Karpas-422 (cell line): ENCODE results near the gene LIPC. TPM values are rescaled to one million over a fixed set of nuclear protein-coding genes. Genes with fewer than 3 reads are reported as not detected.

Experiments used
- DNase-seq: peaks from one replicate; pipeline ENCODE4 v3.0.0-alpha.2; 2015
- H2AFZ ChIP-seq: fragments of 200-600 bp; sonication (generic); 2 replicates; pipeline ENCODE4 v1.6.1; 2014; ENCODE audit warnings: antibody characterized with exemption, low read length, mixed read lengths
- H3K27ac ChIP-seq: fragments of 200-600 bp; sonication (generic); 2 replicates; pipeline ENCODE4 v1.5.1; 2014; ENCODE audit warnings: mild to moderate bottlenecking, low read length, moderate library complexity
- H3K27me3 ChIP-seq: fragments of 200-600 bp; sonication (generic); 2 replicates; pipeline ENCODE4 v1.6.1; 2014; ENCODE audit warnings: low read length, mixed read lengths
- H3K36me3 ChIP-seq: fragments of 200-600 bp; sonication (generic); 2 replicates; pipeline ENCODE4 v1.6.1; 2014; ENCODE audit warnings: low read length, mixed read lengths; ENCODE audit not compliant: insufficient read depth
- H3K4me1 ChIP-seq: fragments of 200-600 bp; sonication (generic); 2 replicates; pipeline ENCODE4 v1.6.1; 2014; ENCODE audit warnings: mild to moderate bottlenecking, low read length, mixed read lengths
- H3K4me2 ChIP-seq: fragments of 200-600 bp; sonication (generic); 2 replicates; pipeline ENCODE4 v1.6.1; 2014; ENCODE audit warnings: low read length, low read depth, mild to moderate bottlenecking; ENCODE audit not compliant: poor library complexity, severe bottlenecking
- H3K4me3 ChIP-seq: fragments of 200-600 bp; sonication (generic); 2 replicates; pipeline ENCODE4 v1.5.1; 2014; ENCODE audit warnings: mild to moderate bottlenecking, antibody characterized with exemption, low read length, mixed read lengths
- H3K79me2 ChIP-seq: fragments of 200-600 bp; sonication (generic); 2 replicates; pipeline ENCODE4 v1.6.1; 2014; ENCODE audit warnings: mild to moderate bottlenecking, low read length, mixed read lengths
- H3K9ac ChIP-seq: fragments of 200-600 bp; sonication (generic); 2 replicates; pipeline ENCODE4 v1.6.0; 2014; ENCODE audit warnings: low read length
- H3K9me2 ChIP-seq: fragments of 200-600 bp; sonication (generic), shearing (Covaris generic); replicated peaks from 2 replicates; pipeline ENCODE4 v1.6.0; 2014; ENCODE audit warnings: mild to moderate bottlenecking, low read length, moderate library complexity; ENCODE audit not compliant: insufficient read depth
- H3K9me3 ChIP-seq: fragments of 300-700, 200-600 bp; sonication (generic); 2 replicates; pipeline ENCODE4 v1.6.1; 2014; ENCODE audit warnings: low read length, mixed read lengths
- H4K20me1 ChIP-seq: fragments of 200-600 bp; sonication (generic); 2 replicates; pipeline ENCODE4 v1.6.1; 2014; ENCODE audit warnings: mild to moderate bottlenecking, antibody characterized with exemption, low read length, low read depth; ENCODE audit not compliant: insufficient read depth
- total RNA-seq: library from RNA; depleted of rRNA; stranded (reverse); fragments of >200 nt; shearing (Covaris generic); gene quantifications from 2 replicates; pipeline ENCODE4 v1.2.3, GENCODE V29; 2014; ENCODE audit warnings: low replicate concordance

LIPC gene
- total RNA-seq, 1 experiment from 2014 or later, result not detected

DNA sequence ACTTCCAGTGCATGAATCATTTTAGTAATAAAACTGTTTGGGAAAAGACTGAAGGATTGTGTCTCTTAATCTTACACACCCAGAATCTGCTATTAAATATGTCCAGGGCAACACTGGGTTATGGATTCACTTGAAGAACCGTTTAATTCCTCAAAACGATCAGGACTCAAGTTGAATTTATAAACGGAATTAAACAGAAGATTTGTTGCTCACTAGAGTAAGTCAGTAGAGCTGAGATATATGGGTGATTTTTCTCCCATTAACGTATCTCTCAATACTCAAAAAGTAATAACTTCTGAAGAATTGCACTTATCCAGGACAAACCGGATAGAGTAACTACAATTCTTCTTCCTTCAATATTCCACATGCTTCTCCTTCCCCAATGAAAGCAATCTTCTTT, 41.1 kb upstream of the LIPC start:
- Histone ChIP-seq H4K20me1 (no peaks in the 10 kb centered on the region), H3K4me1 (no peaks in the 10 kb centered on the region), H3K4me3 (no peak overlapping the region), H3K79me2 (no peaks in the 10 kb centered on the region), H3K36me3 (no peaks in the 10 kb centered on the region), H3K9me3 (no peaks in the 10 kb centered on the region), H3K9me2 (no peaks in the 10 kb centered on the region), H3K27me3 (no peaks in the 10 kb centered on the region), H3K4me2 (no peak overlapping the region), H2AFZ (no peak overlapping the region), H3K9ac (no peak overlapping the region), H3K27ac (no peak overlapping the region)
- no peak for DNase-seq

DNA sequence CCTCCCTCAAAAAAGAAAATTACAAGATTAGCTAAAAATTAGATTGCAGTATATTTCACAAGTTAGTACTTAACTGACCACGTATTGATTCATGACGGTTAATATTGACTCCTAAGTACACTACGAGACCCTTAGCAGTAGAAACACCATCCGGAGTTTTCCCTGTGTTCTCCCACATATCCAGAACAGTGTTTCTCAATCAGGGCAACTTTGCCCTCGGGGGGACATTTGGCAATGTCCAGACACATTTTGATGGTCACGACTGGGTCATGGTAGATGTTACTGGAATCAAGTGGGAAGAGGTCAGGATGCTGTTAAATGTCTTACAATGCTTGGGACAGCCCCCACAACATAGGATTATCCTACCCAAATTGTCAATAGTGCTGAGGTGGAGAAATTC, 40.7 kb upstream of the LIPC start:
- no peaks in the 10 kb centered on the region for H3K36me3 ChIP-seq
- no peaks in the 10 kb centered on the region for H3K9me3 ChIP-seq
- H3K27me3 ChIP-seq, result no peaks in the 10 kb centered on the region
- no peak overlapping the region for H2AFZ ChIP-seq
- no peaks in the 10 kb centered on the region for H3K9me2 ChIP-seq
- H3K4me2 ChIP-seq, result no peak overlapping the region
- no peak overlapping the region for H3K9ac ChIP-seq
- no peak overlapping the region for H3K27ac ChIP-seq
- H3K4me3 ChIP-seq, result no peak overlapping the region
- H4K20me1 ChIP-seq, result no peaks in the 10 kb centered on the region
- H3K79me2 ChIP-seq, result no peaks in the 10 kb centered on the region
- no peak for DNase-seq
- H3K4me1 ChIP-seq, result no peaks in the 10 kb centered on the region

DNA sequence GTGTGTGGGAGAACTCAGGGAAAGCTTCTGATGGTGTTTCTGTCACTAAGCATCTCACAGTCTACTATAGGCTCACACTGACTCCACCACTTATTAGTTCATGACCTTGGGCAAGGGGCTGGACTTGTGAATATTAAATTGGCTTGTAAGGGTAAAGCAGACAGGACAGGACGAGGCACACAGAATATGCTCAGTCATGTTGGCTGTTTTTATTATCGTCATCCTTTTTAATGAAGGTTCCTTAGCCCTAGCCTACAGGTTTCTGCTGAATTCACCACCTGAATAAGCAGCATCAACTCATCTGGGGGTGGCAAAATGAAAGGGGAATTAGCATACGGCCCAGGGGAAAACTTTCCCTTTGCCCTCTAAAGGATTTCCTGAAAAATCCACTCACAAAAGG, 39.6 kb upstream of the LIPC start:
- Histone ChIP-seq H3K4me1 (no peaks in the 10 kb centered on the region), H3K27ac (no peak overlapping the region), H3K4me2 (no peak overlapping the region), H4K20me1 (no peaks in the 10 kb centered on the region), H3K36me3 (no peaks in the 10 kb centered on the region), H3K9me3 (no peaks in the 10 kb centered on the region), H3K4me3 (no peak overlapping the region), H3K9me2 (no peaks in the 10 kb centered on the region), H3K27me3 (no peaks in the 10 kb centered on the region), H2AFZ (no peak overlapping the region), H3K9ac (no peak overlapping the region), H3K79me2 (no peaks in the 10 kb centered on the region)
- no peak for DNase-seq

DNA sequence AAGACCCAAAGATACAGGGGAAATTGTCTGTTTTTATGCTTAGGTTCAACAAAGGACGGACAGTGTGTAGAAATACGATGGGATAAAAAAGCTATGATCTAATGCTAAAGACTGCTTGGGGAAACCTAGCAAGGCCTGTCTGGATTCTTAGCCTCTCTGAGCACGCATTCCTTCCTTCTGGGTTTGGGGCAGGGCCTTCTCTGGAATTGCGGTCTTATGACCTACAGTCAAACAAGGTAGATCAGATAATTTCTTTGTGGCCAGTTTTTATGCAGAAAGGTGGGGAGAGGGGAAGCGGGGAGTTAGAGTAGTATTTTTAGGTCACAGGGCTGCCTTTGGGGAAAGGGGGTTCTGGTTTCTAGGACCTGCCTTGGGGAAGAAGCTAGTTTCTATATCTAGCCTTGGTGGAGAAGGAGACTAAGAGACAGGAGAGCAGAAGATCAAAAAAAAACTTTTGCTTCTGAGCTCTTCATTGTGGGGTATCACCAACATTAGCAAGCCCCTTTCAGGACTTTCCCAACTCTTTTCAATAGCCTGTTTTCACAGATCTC, 39.1 kb upstream of the LIPC start:
- Histone ChIP-seq H3K79me2 (no peaks in the 10 kb centered on the region), H3K9me2 (no peaks in the 10 kb centered on the region), H3K27ac (no peak overlapping the region), H3K27me3 (no peaks in the 10 kb centered on the region), H2AFZ (no peak overlapping the region), H3K4me1 (no peaks in the 10 kb centered on the region), H3K36me3 (no peaks in the 10 kb centered on the region), H3K9me3 (no peaks in the 10 kb centered on the region), H3K4me3 (no peak overlapping the region), H3K9ac (no peak overlapping the region), H4K20me1 (no peaks in the 10 kb centered on the region), H3K4me2 (no peak overlapping the region)
- DNase-seq, result no peak

DNA sequence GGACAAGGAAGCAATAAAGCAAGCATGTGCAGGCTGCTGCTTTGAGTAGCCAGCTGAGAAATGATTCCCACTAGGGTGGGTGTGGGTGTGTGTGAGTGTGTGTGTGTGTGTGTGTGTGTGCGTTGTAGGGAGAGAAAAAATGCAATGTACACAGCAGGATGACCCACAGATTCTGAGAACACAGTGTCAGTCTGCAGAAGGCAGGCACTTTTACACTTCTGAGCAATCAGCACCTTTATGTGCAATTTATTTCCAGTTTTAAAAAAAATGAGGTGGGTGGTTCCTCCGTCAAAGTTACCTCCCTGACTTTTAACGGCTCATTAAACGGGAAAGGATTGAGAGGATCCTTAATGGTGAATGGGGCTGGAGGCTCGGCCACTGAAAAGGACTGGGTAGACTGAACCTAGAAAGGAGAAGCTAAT, 38.5 kb upstream of the LIPC start:
- Histone ChIP-seq H3K9me3 (no peaks in the 10 kb centered on the region), H4K20me1 (no peaks in the 10 kb centered on the region), H3K4me2 (no peak overlapping the region), H3K9me2 (no peaks in the 10 kb centered on the region), H3K36me3 (no peaks in the 10 kb centered on the region), H3K4me3 (no peak overlapping the region), H3K27me3 (no peaks in the 10 kb centered on the region), H3K27ac (no peak overlapping the region), H3K4me1 (no peaks in the 10 kb centered on the region), H2AFZ (no peak overlapping the region), H3K79me2 (no peaks in the 10 kb centered on the region), H3K9ac (no peak overlapping the region)
- DNase-seq, result no peak

DNA sequence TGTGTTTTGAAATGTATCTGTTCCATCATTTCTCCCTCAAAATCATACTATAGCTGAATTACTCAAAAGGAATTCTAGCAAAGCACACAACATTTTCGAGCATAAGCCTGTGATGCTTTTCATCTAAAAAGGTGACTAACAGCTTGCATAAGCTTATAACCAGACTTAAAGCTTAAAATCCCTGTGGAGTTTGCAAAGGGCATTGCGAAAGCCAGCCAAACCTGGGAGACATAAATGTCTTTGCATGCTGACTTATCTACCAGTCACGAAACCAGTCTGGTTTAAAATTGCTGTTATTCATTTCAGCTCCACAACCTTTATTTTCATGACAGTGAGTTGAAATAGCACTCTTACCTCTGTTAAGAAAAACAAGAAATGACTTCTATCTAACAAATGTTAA, 35.6 kb upstream of the LIPC start:
- DNase-seq, result no peak
- Histone ChIP-seq H3K9ac (no peak overlapping the region), H3K9me2 (no peaks in the 10 kb centered on the region), H3K79me2 (no peaks in the 10 kb centered on the region), H4K20me1 (no peaks in the 10 kb centered on the region), H3K27ac (no peak overlapping the region), H3K4me3 (no peak overlapping the region), H3K4me1 (no peaks in the 10 kb centered on the region), H3K9me3 (no peaks in the 10 kb centered on the region), H2AFZ (no peak overlapping the region), H3K36me3 (no peaks in the 10 kb centered on the region), H3K27me3 (no peaks in the 10 kb centered on the region), H3K4me2 (no peak overlapping the region)

DNA sequence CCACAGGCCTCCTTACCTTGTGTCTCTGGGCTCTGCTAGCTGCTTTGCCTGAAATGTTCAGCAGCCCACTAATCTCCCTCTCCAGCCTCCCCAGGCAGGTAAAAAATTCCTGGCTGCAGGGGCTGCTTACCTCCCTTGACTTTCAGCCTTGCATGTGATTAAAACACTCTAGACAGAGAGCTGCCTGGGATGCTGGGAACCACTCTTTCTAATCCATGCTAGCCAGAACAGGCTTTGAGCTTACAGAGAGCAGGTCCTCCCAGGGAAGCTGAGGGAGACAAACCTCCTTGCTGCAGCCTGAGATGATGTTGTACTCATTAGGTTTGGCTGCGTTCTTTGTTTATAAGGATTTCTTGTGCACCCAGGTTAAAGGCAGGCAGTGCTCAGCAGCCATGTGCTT, 33.7 kb upstream of the LIPC start:
- Histone ChIP-seq H3K4me1 (no peaks in the 10 kb centered on the region), H3K27ac (no peak overlapping the region), H3K4me3 (no peak overlapping the region), H3K9me2 (no peaks in the 10 kb centered on the region), H3K27me3 (no peaks in the 10 kb centered on the region), H3K9me3 (no peaks in the 10 kb centered on the region), H3K79me2 (no peaks in the 10 kb centered on the region), H3K4me2 (no peak overlapping the region), H2AFZ (no peak overlapping the region), H3K36me3 (no peaks in the 10 kb centered on the region), H4K20me1 (no peaks in the 10 kb centered on the region), H3K9ac (no peak overlapping the region)
- no peak for DNase-seq

DNA sequence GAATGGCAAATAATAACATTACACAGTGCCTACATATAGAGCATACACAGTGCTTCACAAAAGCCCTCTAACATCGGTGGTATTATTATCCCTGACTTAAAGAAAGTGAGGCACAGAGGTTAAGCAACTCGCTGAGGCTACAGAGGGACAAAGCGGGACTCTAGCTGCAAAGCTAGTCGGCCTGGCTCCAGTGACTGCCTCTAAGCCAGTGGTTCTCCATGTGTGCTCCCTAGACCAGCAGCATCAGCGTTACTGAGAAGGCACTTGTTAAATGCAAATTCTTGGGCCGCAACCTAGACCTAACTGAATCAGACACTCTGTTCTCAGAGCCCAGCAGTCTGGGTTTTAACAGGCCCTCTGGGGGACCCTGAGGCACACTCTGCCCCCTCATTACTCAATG, 33.1 kb upstream of the LIPC start:
- H3K9me2 ChIP-seq, result no peaks in the 10 kb centered on the region
- no peak overlapping the region for H3K4me3 ChIP-seq
- H3K4me1 ChIP-seq, result no peaks in the 10 kb centered on the region
- DNase-seq, result no peak
- H3K27me3 ChIP-seq, result no peaks in the 10 kb centered on the region
- no peaks in the 10 kb centered on the region for H4K20me1 ChIP-seq
- H3K36me3 ChIP-seq, result no peaks in the 10 kb centered on the region
- H3K9me3 ChIP-seq, result no peaks in the 10 kb centered on the region
- no peak overlapping the region for H3K4me2 ChIP-seq
- H3K79me2 ChIP-seq, result no peaks in the 10 kb centered on the region
- H2AFZ ChIP-seq, result no peak overlapping the region
- H3K27ac ChIP-seq, result no peak overlapping the region
- H3K9ac ChIP-seq, result no peak overlapping the region

- no peak overlapping the region for H3K4me2 ChIP-seq
- H2AFZ ChIP-seq, result no peak overlapping the region
- H3K9me2 ChIP-seq, result no peaks in the 10 kb centered on the region
- H3K4me3 ChIP-seq, result no peak overlapping the region
- H3K4me1 ChIP-seq, result no peaks in the 10 kb centered on the region
- no peaks in the 10 kb centered on the region for H3K9me3 ChIP-seq
- no peaks in the 10 kb centered on the region for H3K27me3 ChIP-seq
- H3K27ac ChIP-seq, result no peak overlapping the region
- H4K20me1 ChIP-seq, result no peaks in the 10 kb centered on the region
- no peaks in the 10 kb centered on the region for H3K36me3 ChIP-seq
- H3K9ac ChIP-seq, result no peak overlapping the region
- H3K79me2 ChIP-seq, result no peaks in the 10 kb centered on the region
- no peak for DNase-seq
Measured at GRCh38 chr15:58399739-58400138, 32.1 kb upstream of the LIPC start.
